Neural cell (in vitro differentiated cells): ENCODE data around the gene NOTUM.

ENCODE experiments used
- CTCF ChIP-seq: fragments of 450-650 bp; IDR thresholded peaks from 2 replicates; pipeline ENCODE4 v1.5.1; 2014; ENCODE audit warnings: antibody characterized with exemption, mild to moderate bottlenecking, moderate library complexity; ENCODE audit not compliant: poor library complexity, severe bottlenecking
- EP300 ChIP-seq: fragments of 450-650 bp; conservative IDR thresholded peaks from 2 replicates; pipeline ENCODE4 v1.6.1; 2014; ENCODE audit warnings: antibody characterized with exemption, mild to moderate bottlenecking, moderate library complexity; ENCODE audit not compliant: poor library complexity, severe bottlenecking
- EZH2 ChIP-seq: fragments of 200-600, 300-800 bp; shearing (Covaris generic), sonication (generic); IDR thresholded peaks from 2 replicates; pipeline ENCODE4 v1.6.1; 2014; ENCODE audit warnings: antibody characterized with exemption, low read length, borderline replicate concordance, mild to moderate bottlenecking; ENCODE audit not compliant: insufficient read depth, poor library complexity, severe bottlenecking
- POLR2AphosphoS5 ChIP-seq: IDR thresholded peaks from 2 replicates; pipeline ENCODE4 v1.6.1; 2012
- RAD21 ChIP-seq: fragments of 450-650 bp; conservative IDR thresholded peaks from 2 replicates; pipeline ENCODE4 v1.6.1; 2014; ENCODE audit warnings: antibody characterized with exemption, mild to moderate bottlenecking, moderate library complexity
- SMC3 ChIP-seq: fragments of 450-650 bp; conservative IDR thresholded peaks from 2 replicates; pipeline ENCODE4 v1.6.1; 2014; ENCODE audit warnings: antibody characterized with exemption, mild to moderate bottlenecking, moderate library complexity; ENCODE audit not compliant: poor library complexity
- TAF1 ChIP-seq: IDR thresholded peaks from 2 replicates; pipeline ENCODE4 v1.6.1; 2012; ENCODE audit warnings: low read depth

- TF ChIP-seq TAF1 (no peak), SMC3 (no peak), EP300 (no peak), CTCF (no peak), POLR2AphosphoS5 (no peak), RAD21 (no peak), EZH2 (no peak)
Observed at GRCh38 chr17:81980122-81980521, 19.1 kb upstream of the NOTUM start.
